ENCODE results near the gene RUBCN.
A peak's percentile ranks its signal among the peaks of the same experiment; 100 is the strongest.

RUBCN gene

GRCh38 chr3:197758512-197758911, 21.8 kb upstream of the RUBCN start:
- Histone ChIP-seq H4K5ac (ENCODE audit: low read length) (no peak overlapping the region), H3K4ac (ENCODE audit: low read depth, low read length) (no peak overlapping the region), H3K79me1 (ENCODE audit: low read length) (peaks cover 2% of the 10 kb centered on the region), H3K27ac (ENCODE audit: low read depth, low read length) (no peak overlapping the region), H2AK5ac (ENCODE audit: low read length) (no peak overlapping the region), H2BK15ac (replicated peaks; ENCODE audit: low read depth) (no peak overlapping the region), H2BK120ac (ENCODE audit: low read depth, low read length) (no peak overlapping the region), H3K79me2 (ENCODE audit: control insufficient read depth, insufficient read depth, low read length) (peaks cover 3% of the 10 kb centered on the region), H3K4me1 (ENCODE audit: control insufficient read depth, low read depth, low read length) (no peaks in the 10 kb centered on the region), H3K56ac (ENCODE audit: low read length) (no peak overlapping the region), H3K36me3 (ENCODE audit: control insufficient read depth, insufficient read depth, low read length) (no peaks in the 10 kb centered on the region), H3K18ac (ENCODE audit: low read length) (no peak overlapping the region), H3K23ac (ENCODE audit: low read length) (no peak overlapping the region), H2BK5ac (ENCODE audit: low read length) (no peak overlapping the region), H4K8ac (ENCODE audit: low read depth, low read length) (no peak overlapping the region), H3K4me3 (ENCODE audit: low read length) (no peak overlapping the region), H3K27me3 (ENCODE audit: insufficient read depth, low read length, poor library complexity) (no peaks in the 10 kb centered on the region), H3K4me2 (ENCODE audit: low read length) (no peak overlapping the region), H3K9ac (ENCODE audit: low read length) (no peak overlapping the region)
- WGBS (ENCODE audit: extremely low coverage, insufficient coverage, low lambda C conversion rate), result no CpG with 5 or more reads among the region's 4 CpGs
- no peak for DNase-seq

GRCh38 chr3:197756704-197757103, 20.0 kb upstream of the RUBCN start:
- Histone ChIP-seq H3K79me1 (ENCODE audit: low read length) (peaks cover 3% of the 10 kb centered on the region), H3K56ac (ENCODE audit: low read length) (no peak overlapping the region), H4K8ac (ENCODE audit: low read depth, low read length) (no peak overlapping the region), H3K18ac (ENCODE audit: low read length) (no peak overlapping the region), H3K4me2 (ENCODE audit: low read length) (no peak overlapping the region), H3K4me1 (ENCODE audit: control insufficient read depth, low read depth, low read length) (no peaks in the 10 kb centered on the region), H2BK15ac (replicated peaks; ENCODE audit: low read depth) (no peak overlapping the region), H3K23ac (ENCODE audit: low read length) (no peak overlapping the region), H4K5ac (ENCODE audit: low read length) (no peak overlapping the region), H3K4me3 (ENCODE audit: low read length) (no peak overlapping the region), H2AK5ac (ENCODE audit: low read length) (no peak overlapping the region), H3K79me2 (ENCODE audit: control insufficient read depth, insufficient read depth, low read length) (peaks cover 6% of the 10 kb centered on the region), H3K27ac (ENCODE audit: low read depth, low read length) (no peak overlapping the region), H3K27me3 (ENCODE audit: insufficient read depth, low read length, poor library complexity) (no peaks in the 10 kb centered on the region), H2BK5ac (ENCODE audit: low read length) (no peak overlapping the region), H3K36me3 (ENCODE audit: control insufficient read depth, insufficient read depth, low read length) (no peaks in the 10 kb centered on the region), H3K4ac (ENCODE audit: low read depth, low read length) (no peak overlapping the region), H2BK120ac (ENCODE audit: low read depth, low read length) (no peak overlapping the region), H3K9ac (ENCODE audit: low read length) (no peak overlapping the region)
- no CpG with 5 or more reads among the region's 3 CpGs for WGBS (ENCODE audit: extremely low coverage, insufficient coverage, low lambda C conversion rate)
- no peak for DNase-seq

GRCh38 chr3:197753263-197753662, 16.6 kb upstream of the RUBCN start:
- no peaks in the 10 kb centered on the region for H3K27me3 ChIP-seq (ENCODE audit: insufficient read depth, low read length, poor library complexity)
- H3K79me2 ChIP-seq (ENCODE audit: control insufficient read depth, insufficient read depth, low read length), result peaks cover 6% of the 10 kb centered on the region
- no peak overlapping the region for H3K23ac ChIP-seq (ENCODE audit: low read length)
- H3K9ac ChIP-seq (ENCODE audit: low read length), result no peak overlapping the region
- H3K36me3 ChIP-seq (ENCODE audit: control insufficient read depth, insufficient read depth, low read length), result no peaks in the 10 kb centered on the region
- H3K4me3 ChIP-seq (ENCODE audit: low read length), result no peak overlapping the region
- no peak overlapping the region for H2BK15ac ChIP-seq (replicated peaks; ENCODE audit: low read depth)
- no peak overlapping the region for H2BK120ac ChIP-seq (ENCODE audit: low read depth, low read length)
- DNase-seq, result peak; percentile 7
- H3K4me2 ChIP-seq (ENCODE audit: low read length), result no peak overlapping the region
- no peak overlapping the region for H2AK5ac ChIP-seq (ENCODE audit: low read length)
- H3K56ac ChIP-seq (ENCODE audit: low read length), result no peak overlapping the region
- H4K5ac ChIP-seq (ENCODE audit: low read length), result no peak overlapping the region
- no CpG with 5 or more reads among the region's 3 CpGs for WGBS (ENCODE audit: extremely low coverage, insufficient coverage, low lambda C conversion rate)
- no peak overlapping the region for H2BK5ac ChIP-seq (ENCODE audit: low read length)
- no peak overlapping the region for H4K8ac ChIP-seq (ENCODE audit: low read depth, low read length)
- no peaks in the 10 kb centered on the region for H3K4me1 ChIP-seq (ENCODE audit: control insufficient read depth, low read depth, low read length)
- peaks cover 2% of the 10 kb centered on the region for H3K79me1 ChIP-seq (ENCODE audit: low read length)
- H3K4ac ChIP-seq (ENCODE audit: low read depth, low read length), result no peak overlapping the region
- no peak overlapping the region for H3K18ac ChIP-seq (ENCODE audit: low read length)
- no peak overlapping the region for H3K27ac ChIP-seq (ENCODE audit: low read depth, low read length)

- DNase-seq, result no peak
- no peaks in the 10 kb centered on the region for H3K27me3 ChIP-seq (ENCODE audit: insufficient read depth, low read length, poor library complexity)
- no peak overlapping the region for H3K23ac ChIP-seq (ENCODE audit: low read length)
- peaks cover 2% of the 10 kb centered on the region for H3K79me1 ChIP-seq (ENCODE audit: low read length)
- H2AK5ac ChIP-seq (ENCODE audit: low read length), result no peak overlapping the region
- no peak overlapping the region for H4K5ac ChIP-seq (ENCODE audit: low read length)
- H3K4me1 ChIP-seq (ENCODE audit: control insufficient read depth, low read depth, low read length), result no peaks in the 10 kb centered on the region
- WGBS (ENCODE audit: extremely low coverage, insufficient coverage, low lambda C conversion rate), result no CpG with 5 or more reads among the region's 5 CpGs
- H2BK15ac ChIP-seq (replicated peaks; ENCODE audit: low read depth), result no peak overlapping the region
- no peak overlapping the region for H3K56ac ChIP-seq (ENCODE audit: low read length)
- H3K36me3 ChIP-seq (ENCODE audit: control insufficient read depth, insufficient read depth, low read length), result no peaks in the 10 kb centered on the region
- H3K4me3 ChIP-seq (ENCODE audit: low read length), result no peak overlapping the region
- H4K8ac ChIP-seq (ENCODE audit: low read depth, low read length), result no peak overlapping the region
- H3K79me2 ChIP-seq (ENCODE audit: control insufficient read depth, insufficient read depth, low read length), result peaks cover 6% of the 10 kb centered on the region
- no peak overlapping the region for H2BK5ac ChIP-seq (ENCODE audit: low read length)
- H3K18ac ChIP-seq (ENCODE audit: low read length), result no peak overlapping the region
- no peak overlapping the region for H3K4me2 ChIP-seq (ENCODE audit: low read length)
- H3K9ac ChIP-seq (ENCODE audit: low read length), result no peak overlapping the region
- no peak overlapping the region for H2BK120ac ChIP-seq (ENCODE audit: low read depth, low read length)
- H3K27ac ChIP-seq (ENCODE audit: low read depth, low read length), result no peak overlapping the region
- H3K4ac ChIP-seq (ENCODE audit: low read depth, low read length), result no peak overlapping the region
Observed at GRCh38 chr3:197752107-197752506, 15.4 kb upstream of the RUBCN start.

- peak overlapping the region; percentile 81 for H3K4me2 ChIP-seq (ENCODE audit: low read length)
- no peaks in the 10 kb centered on the region for H3K4me1 ChIP-seq (ENCODE audit: control insufficient read depth, low read depth, low read length)
- H3K36me3 ChIP-seq (ENCODE audit: control insufficient read depth, insufficient read depth, low read length), result no peaks in the 10 kb centered on the region
- peaks cover 2% of the 10 kb centered on the region for H3K79me1 ChIP-seq (ENCODE audit: low read length)
- peak overlapping the region; percentile 40 for H3K4me3 ChIP-seq (ENCODE audit: low read length)
- peak overlapping the region; percentile 89 for H3K56ac ChIP-seq (ENCODE audit: low read length)
- no peak overlapping the region for H3K27ac ChIP-seq (ENCODE audit: low read depth, low read length)
- H3K79me2 ChIP-seq (ENCODE audit: control insufficient read depth, insufficient read depth, low read length), result peaks cover 6% of the 10 kb centered on the region
- H2BK15ac ChIP-seq (replicated peaks; ENCODE audit: low read depth), result no peak overlapping the region
- H2BK120ac ChIP-seq (ENCODE audit: low read depth, low read length), result no peak overlapping the region
- no peaks in the 10 kb centered on the region for H3K27me3 ChIP-seq (ENCODE audit: insufficient read depth, low read length, poor library complexity)
- no peak overlapping the region for H4K5ac ChIP-seq (ENCODE audit: low read length)
- H2BK5ac ChIP-seq (ENCODE audit: low read length), result no peak overlapping the region
- peak overlapping the region; percentile 88 for H3K18ac ChIP-seq (ENCODE audit: low read length)
- peak overlapping the region; percentile 80 for H3K9ac ChIP-seq (ENCODE audit: low read length)
- peak; percentile 18 for DNase-seq
- no peak overlapping the region for H2AK5ac ChIP-seq (ENCODE audit: low read length)
- no peak overlapping the region for H3K23ac ChIP-seq (ENCODE audit: low read length)
- peak overlapping the region; percentile 93 for H4K8ac ChIP-seq (ENCODE audit: low read depth, low read length)
- no peak overlapping the region for H3K4ac ChIP-seq (ENCODE audit: low read depth, low read length)
- no CpG with 5 or more reads among the region's 36 CpGs for WGBS (ENCODE audit: extremely low coverage, insufficient coverage, low lambda C conversion rate)
Observed at GRCh38 chr3:197750858-197751737, 14.4 kb upstream of the RUBCN start.
